ENCODE results near the gene CABP7.

Gene CABP7

GRCh38 chr22:29772170-29772641, 52.4 kb downstream of the CABP7 start:
- DNase-seq (ENCODE audit: low spot score) (no peak), ATAC-seq (ENCODE audit: low read depth) (no peak; the same call in 2 of the 3 replicates)
- peaks cover 23% of the 10 kb centered on the region for H3K36me3 ChIP-seq (ENCODE audit: low read depth)
- peak; percentile 47 for TF ChIP-seq CTCF (IDR thresholded peaks at IDR 0.05; ENCODE audit: poor library complexity, severe bottlenecking)
- no peaks in the 10 kb centered on the region for H3K9me3 ChIP-seq (ENCODE audit: severe bottlenecking)
- peak overlapping the region; percentile 71 for H3K27ac ChIP-seq (ENCODE audit: poor library complexity, severe bottlenecking)
- peaks cover 6% of the 10 kb centered on the region for H3K4me1 ChIP-seq (ENCODE audit: insufficient read depth, poor library complexity, severe bottlenecking)
- no peak overlapping the region for H3K4me3 ChIP-seq (ENCODE audit: severe bottlenecking)
- no peaks in the 10 kb centered on the region for H3K27me3 ChIP-seq (ENCODE audit: insufficient read depth, poor library complexity, severe bottlenecking)

- H3K36me3 ChIP-seq (ENCODE audit: low read depth) = peaks cover 23% of the 10 kb centered on the region
- no peak for TF ChIP-seq CTCF (IDR thresholded peaks at IDR 0.05; ENCODE audit: poor library complexity, severe bottlenecking)
- no peak overlapping the region for H3K4me3 ChIP-seq (ENCODE audit: severe bottlenecking)
- H3K27ac ChIP-seq (ENCODE audit: poor library complexity, severe bottlenecking) = peak overlapping the region; percentile 71
- peak; percentile 73 for DNase-seq (ENCODE audit: low spot score)
- ATAC-seq (ENCODE audit: low read depth) = peak; percentile 98
- peaks cover 6% of the 10 kb centered on the region for H3K4me1 ChIP-seq (ENCODE audit: insufficient read depth, poor library complexity, severe bottlenecking)
- H3K9me3 ChIP-seq (ENCODE audit: severe bottlenecking) = no peaks in the 10 kb centered on the region
- no peaks in the 10 kb centered on the region for H3K27me3 ChIP-seq (ENCODE audit: insufficient read depth, poor library complexity, severe bottlenecking)
These were observed 53.4 kb downstream of the CABP7 start for GRCh38 chr22:29773233-29773632.

- DNase-seq (ENCODE audit: low spot score) (no peak), ATAC-seq (ENCODE audit: low read depth) (no peak)
- no peak for TF ChIP-seq CTCF (IDR thresholded peaks at IDR 0.05; ENCODE audit: poor library complexity, severe bottlenecking)
- H3K27ac ChIP-seq (ENCODE audit: poor library complexity, severe bottlenecking) = peak overlapping the region; percentile 89
- H3K9me3 ChIP-seq (ENCODE audit: severe bottlenecking) = no peaks in the 10 kb centered on the region
- no peak overlapping the region for H3K4me3 ChIP-seq (ENCODE audit: severe bottlenecking)
- no peaks in the 10 kb centered on the region for H3K27me3 ChIP-seq (ENCODE audit: insufficient read depth, poor library complexity, severe bottlenecking)
- no peaks in the 10 kb centered on the region for H3K36me3 ChIP-seq (ENCODE audit: low read depth)
- peaks cover 34% of the 10 kb centered on the region for H3K4me1 ChIP-seq (ENCODE audit: insufficient read depth, poor library complexity, severe bottlenecking)
These were observed 60.4 kb downstream of the CABP7 start for GRCh38 chr22:29780220-29780619.

GRCh38 chr22:29780748-29781676, 61.2 kb downstream of the CABP7 start:
- ATAC-seq (ENCODE audit: low read depth) = peak; percentile 93
- H3K27ac ChIP-seq (ENCODE audit: poor library complexity, severe bottlenecking) = peak overlapping the region; percentile 89

More at GRCh38 chr22:29780748-29781676, 61.2 kb downstream of the CABP7 start:
- DNase-seq (ENCODE audit: low spot score) = no peak
- no peaks in the 10 kb centered on the region for H3K27me3 ChIP-seq (ENCODE audit: insufficient read depth, poor library complexity, severe bottlenecking)
- TF ChIP-seq CTCF (IDR thresholded peaks at IDR 0.05; ENCODE audit: poor library complexity, severe bottlenecking) = no peak
- H3K4me3 ChIP-seq (ENCODE audit: severe bottlenecking) = no peak overlapping the region
- H3K9me3 ChIP-seq (ENCODE audit: severe bottlenecking) = no peaks in the 10 kb centered on the region
- no peaks in the 10 kb centered on the region for H3K36me3 ChIP-seq (ENCODE audit: low read depth)
- peaks cover 34% of the 10 kb centered on the region for H3K4me1 ChIP-seq (ENCODE audit: insufficient read depth, poor library complexity, severe bottlenecking)
